B cell (primary cell): Measurements from ENCODE around the gene F12.

Experiments
- CTCF ChIP-seq: fragments of 200-600 bp; IDR thresholded peaks from one replicate; pipeline ENCODE4 v1.8.0; 2022; ENCODE audit warnings: antibody characterized with exemption, mild to moderate bottlenecking
- EZH2 ChIP-seq: IDR thresholded peaks from 2 replicates; pipeline ENCODE4 v1.6.1; 2012; ENCODE audit warnings: borderline replicate concordance, low read depth, mild to moderate bottlenecking, moderate library complexity, low read length; ENCODE audit not compliant: insufficient read depth, poor library complexity, severe bottlenecking

DNA sequence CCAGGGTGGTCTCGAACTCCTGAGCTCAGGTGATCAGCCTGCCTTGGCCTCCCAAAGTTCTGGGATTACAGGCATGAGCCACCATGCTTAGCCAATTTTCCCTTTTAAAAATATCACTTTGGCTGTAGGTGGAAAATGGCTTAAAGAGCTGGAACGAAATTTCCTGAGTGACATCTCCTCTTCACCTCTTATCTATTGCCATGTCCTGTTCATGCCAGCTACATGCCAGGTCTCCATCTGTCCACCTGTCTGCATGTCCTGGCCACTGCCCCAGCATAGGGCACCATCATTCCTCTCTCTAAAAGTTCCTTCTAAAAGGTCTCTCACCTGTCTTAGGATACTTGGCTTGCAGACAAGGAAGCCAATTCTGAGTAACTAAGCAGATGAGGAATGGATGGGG, 14.3 kb upstream of the F12 start:
- TF ChIP-seq EZH2 (no peak), CTCF (no peak)
